Measurements from ENCODE around the gene THSD4.

THSD4 gene

GRCh38 chr15:71807125-71807629 is 691.9 kb downstream of the THSD4 start:
- no peak for DNase-seq

- DNase-seq, result no peak
These were observed 692.4 kb downstream of the THSD4 start for GRCh38 chr15:71807691-71808091.

GRCh38 chr15:71808311-71809020 is 693.2 kb downstream of the THSD4 start:
- DNase-seq, result no peak

DNA sequence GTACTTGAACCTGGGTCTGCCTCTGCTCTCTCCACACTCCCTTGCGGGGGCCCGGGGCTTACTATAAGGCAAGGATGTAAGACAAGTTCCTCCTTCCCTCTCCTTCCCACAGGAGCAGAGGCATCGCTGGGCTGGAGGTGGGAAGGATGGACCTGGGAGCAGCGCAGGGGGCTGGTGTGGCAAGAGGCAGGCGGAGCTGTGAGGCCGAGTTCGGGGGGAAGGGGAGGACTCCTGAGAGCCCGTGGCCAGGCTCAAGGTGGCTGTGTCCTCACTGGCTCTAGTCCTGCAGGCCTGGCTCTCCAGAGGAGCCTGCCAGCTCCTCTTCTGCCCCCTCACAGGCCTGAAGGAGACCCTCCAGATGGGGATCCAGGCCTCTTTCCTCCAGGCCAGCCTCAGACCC is 694.1 kb downstream of the THSD4 start:
- no peak for DNase-seq

DNA sequence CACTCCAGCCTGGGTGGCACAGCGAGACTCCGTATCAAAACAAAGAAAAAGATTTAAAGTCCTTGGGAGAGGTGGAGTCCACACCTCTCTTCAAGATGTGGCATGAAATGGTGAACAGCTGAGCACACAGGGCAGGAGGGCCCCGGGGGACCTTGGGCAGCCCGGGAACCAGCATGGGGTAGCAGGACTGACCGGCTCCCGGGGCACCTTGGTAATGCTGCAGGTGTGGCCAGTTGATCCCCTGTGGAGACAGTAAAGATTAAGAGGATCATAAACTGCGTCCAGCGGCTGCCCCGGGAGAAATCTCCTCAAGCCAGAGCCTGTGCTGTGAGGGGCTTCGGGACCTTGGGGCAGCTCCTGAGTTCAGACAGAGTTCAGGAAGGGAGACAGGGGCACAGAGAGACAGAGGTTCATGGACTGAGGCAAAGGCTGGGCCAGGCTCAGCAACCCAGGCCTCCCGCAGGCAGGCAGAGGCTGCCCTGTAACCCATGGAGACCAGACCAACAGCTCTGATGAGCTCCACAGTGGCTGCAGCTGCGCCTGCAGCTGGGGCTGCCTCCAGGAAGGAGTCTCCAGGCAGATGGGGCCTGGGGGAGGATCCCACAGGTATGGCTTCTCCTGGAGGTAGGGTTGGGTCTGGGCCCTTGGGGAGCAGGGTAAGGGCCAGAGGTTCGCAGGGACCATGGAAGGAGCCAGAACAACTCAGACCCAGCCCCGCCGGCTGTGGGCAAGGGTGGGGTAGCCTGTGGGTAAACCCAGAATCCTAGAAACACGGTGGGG is 695.2 kb downstream of the THSD4 start, which contains the start of gene NR2E3:
TSS of gene NR2E3 (plus strand) at position 299 of the 780 bp plus-strand sequence. CDS start at position 489, 190 bp downstream.
- DNase-seq, result no peak

- DNase-seq, result no peak
These were observed 695.9 kb downstream of the THSD4 start for GRCh38 chr15:71811036-71811736.

GRCh38 chr15:71811752-71812735 is 696.8 kb downstream of the THSD4 start:
- DNase-seq, result no peak

GRCh38 chr15:71812966-71813722 is 697.9 kb downstream of the THSD4 start:
- DNase-seq, result no peak

DNA sequence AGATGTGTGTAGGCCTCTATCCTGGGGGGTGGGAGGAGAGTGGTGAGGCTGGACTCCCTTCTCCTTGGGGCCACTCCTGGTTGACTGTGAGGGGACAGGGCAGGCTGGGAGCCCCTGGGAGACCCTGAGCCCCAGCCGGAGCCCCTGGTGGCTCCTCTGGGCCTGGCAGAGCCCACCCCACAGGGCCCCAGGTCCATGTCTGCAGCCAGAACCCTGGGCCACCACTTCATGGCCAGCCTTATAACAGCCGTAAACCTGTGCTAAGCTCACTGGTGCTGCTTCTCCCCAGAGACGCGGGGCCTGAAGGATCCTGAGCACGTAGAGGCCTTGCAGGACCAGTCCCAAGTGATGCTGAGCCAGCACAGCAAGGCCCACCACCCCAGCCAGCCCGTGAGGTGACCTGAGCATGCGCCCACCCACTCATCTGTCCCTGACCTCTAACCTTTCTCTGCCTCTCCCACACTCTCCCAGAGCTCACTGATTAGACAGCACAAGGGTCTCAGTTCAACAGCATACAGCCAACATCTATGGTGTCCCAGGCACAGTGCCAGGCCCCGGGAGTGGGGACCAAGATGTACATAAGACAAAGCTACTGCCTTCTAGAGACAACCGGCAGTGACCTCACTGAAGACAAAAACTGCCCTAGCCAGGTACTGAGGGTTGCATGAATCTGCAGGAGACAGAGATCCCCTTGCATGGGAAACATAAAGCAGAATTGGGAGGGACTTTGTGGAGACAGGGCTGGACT is 698.6 kb downstream of the THSD4 start:
- DNase-seq, result no peak

DNA sequence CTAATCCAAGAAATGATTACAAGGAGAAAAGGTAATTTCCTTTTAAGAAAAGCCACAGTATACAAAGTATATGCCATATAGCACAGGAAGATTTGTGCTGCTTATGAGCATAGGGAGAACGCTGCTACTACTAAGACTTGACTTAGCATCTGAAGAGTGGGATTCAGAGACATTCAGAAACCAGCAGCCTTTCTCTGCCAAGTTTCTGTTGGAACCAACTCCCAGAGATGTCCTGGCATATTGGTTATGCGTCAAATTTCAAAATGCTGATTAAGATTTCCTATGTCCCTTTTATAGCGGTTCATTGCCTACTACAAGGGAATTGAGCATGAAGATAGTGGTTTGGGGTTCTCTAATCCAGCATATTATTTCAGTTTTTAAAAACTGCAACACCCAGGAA is 700.0 kb downstream of the THSD4 start:
- no peak for DNase-seq

GRCh38 chr15:71817351-71817750 is 702.1 kb downstream of the THSD4 start:
- DNase-seq, result no peak

DNA sequence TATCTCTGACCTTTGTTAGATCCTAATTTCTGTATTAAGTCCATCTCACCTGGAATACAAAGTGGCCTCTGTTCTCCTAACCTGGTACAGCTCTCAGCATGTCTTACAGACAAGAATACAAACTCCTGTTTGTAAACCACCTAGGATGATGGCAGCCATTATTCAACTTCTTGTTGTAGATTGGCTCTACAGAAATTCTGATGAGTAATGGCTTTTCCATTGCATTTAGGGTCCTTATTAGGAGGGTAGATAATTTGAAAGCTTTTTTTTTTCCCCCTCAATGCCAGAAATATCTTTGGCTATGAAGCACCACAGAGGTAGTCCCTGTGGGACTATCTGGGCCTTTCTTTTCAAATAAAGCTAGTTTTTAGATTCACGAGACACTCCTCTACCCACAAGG is 704.9 kb downstream of the THSD4 start:
- DNase-seq, result no peak

- DNase-seq, result no peak
These were observed 706.4 kb downstream of the THSD4 start for GRCh38 chr15:71821547-71822129.

DNA sequence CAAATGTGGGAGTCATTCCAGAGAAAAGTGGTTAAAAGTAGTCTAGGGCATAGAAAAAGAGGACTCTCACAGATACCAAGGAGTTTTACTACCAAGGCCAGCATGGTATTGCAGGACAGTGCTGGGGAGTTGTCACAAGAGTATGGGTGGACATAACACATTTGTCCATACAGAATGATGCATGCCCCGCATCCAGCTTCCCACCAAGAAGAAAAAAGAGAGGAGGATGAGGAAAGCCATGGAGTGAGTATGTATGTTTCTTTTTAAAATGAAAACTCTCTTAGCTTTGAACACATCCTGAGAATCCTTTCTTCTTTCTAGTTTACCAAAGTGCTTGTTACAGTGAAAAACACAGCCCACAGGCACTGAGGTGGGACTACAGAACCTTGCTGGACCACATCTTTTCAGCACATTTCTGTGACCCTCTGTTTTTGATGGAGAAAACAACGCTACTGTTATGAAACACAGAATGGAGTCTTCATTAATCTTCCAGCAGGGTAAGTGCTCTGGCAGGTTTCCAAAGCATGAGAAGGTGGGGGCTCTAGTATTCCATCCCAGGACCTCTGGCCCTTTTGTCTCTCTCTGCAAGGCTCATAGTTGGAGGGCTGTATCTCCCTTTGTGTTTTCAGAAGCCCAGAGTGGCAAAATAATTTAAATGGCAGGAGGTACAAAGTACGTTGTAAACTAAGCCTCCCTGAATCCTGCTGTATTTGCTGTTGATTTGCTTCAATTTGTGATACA is 707.8 kb downstream of the THSD4 start:
- DNase-seq, result no peak

DNA sequence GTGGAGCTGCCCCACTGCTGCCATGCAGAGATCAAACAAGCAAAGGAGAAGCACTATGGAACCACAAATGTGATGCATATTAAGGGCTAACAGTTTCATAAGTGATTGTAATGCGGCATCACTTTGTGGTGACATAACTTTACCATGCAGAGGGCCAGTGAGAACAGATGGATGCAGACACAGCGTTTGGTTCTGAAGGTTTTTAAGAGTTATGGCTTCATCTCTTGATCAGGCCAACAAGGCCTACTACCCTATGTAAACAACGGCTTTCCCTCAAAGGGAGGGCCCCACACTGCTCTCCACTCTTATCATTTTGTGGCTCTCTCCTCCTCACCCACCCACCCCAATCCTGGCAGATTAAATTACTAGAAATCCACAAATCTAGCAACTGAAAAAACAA is 708.5 kb downstream of the THSD4 start:
- DNase-seq, result no peak

DNA sequence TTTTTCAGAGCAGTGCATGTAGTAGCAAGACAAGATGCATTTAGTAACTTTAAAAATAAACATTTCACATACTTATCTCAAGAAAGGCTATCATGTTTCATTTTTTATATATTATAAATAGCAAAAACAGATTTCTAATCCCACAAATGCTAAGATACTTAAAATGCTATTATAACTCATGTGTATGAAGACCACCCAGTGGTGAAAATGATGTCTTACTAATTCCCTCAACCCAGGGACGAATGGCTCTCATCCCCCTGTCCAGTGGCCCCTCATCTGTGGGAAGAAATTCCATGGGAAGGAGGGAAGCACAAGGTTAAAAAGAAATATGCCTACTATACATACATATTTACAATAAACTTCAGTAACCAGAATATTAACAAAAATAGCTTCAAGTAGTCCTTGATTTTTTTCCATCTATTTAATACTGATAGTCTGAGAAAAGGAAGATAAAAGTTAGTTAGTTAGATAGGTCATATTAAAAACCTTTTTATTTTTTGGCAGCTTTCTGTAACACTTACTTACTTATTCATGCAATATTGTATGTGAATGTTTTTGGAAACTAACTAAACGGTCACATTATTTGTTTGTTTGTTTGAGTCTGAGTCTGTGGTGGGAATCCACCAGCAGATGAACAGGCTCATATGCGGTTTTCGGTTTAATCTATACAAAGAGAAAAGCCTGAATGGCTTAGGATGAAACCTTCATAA is 709.9 kb downstream of the THSD4 start:
- no peak for DNase-seq

GRCh38 chr15:71826196-71826595 is 710.9 kb downstream of the THSD4 start:
- DNase-seq, result no peak

GRCh38 chr15:71830981-71831380 is 715.7 kb downstream of the THSD4 start:
- DNase-seq, result no peak
